K562 (cell line): ENCODE measurements around the gene TMC6. TPM values are rescaled to one million over a fixed set of nuclear protein-coding genes. Genes with fewer than 3 reads are reported as not detected.

Experiments
- CBFA2T3 ChIP-seq: fragments of 450-650 bp; IDR thresholded peaks from 2 replicates; pipeline ENCODE4 v1.6.1; 2017
- CCAR2 ChIP-seq: fragments of 200-400 bp; formaldehyde crosslinking; IDR thresholded peaks from 2 replicates; pipeline ENCODE4 v1.6.1; 2017; ENCODE audit warnings: mild to moderate bottlenecking, low read depth, low read length
- CREBBP ChIP-seq: IDR thresholded peaks from one replicate; pipeline ENCODE4 v1.6.1; 2012; ENCODE audit warnings: low read depth, mild to moderate bottlenecking, control low read depth, inconsistent platforms, low read length
- EP300 ChIP-seq: IDR thresholded peaks from 2 replicates; pipeline ENCODE4 v1.6.1; 2012; ENCODE audit warnings: low read length, improper control_type of control experiment
- ETV1 ChIP-seq: fragments of 450-650 bp; conservative IDR thresholded peaks from 2 replicates; pipeline ENCODE4 v1.6.1; 2016; ENCODE audit warnings: missing genetic modification characterization, control low read depth, low read depth, missing compliant biosample characterization
- KDM2B ChIP-seq: fragments of 250-450 bp; sonication (Bioruptor Pico); IDR thresholded peaks from 2 replicates; pipeline ENCODE4 v1.8.0; 2021; ENCODE audit warnings: mild to moderate bottlenecking, moderate library complexity
- MEF2D ChIP-seq: conservative IDR thresholded peaks from 2 replicates; pipeline ENCODE4 v1.6.1; 2016; ENCODE audit warnings: low read depth, missing genetic modification characterization, missing compliant biosample characterization
- RHOXF2B ChIP-seq: fragments of 250-450 bp; sonication (Bioruptor Pico); conservative IDR thresholded peaks from 2 replicates; pipeline ENCODE4 v1.5.1; 2021
- SAFB ChIP-seq: fragments of 200-400 bp; formaldehyde crosslinking; IDR thresholded peaks from 2 replicates; pipeline ENCODE4 v1.6.1; 2017; ENCODE audit warnings: low read depth, low read length, borderline replicate concordance
- SP1 ChIP-seq: sonication (generic); formaldehyde crosslinking; IDR thresholded peaks from 2 replicates; pipeline ENCODE4 v1.8.1; 2022; ENCODE audit warnings: mild to moderate bottlenecking, missing genetic modification reagents
- YBX1 ChIP-seq: fragments of 450-650 bp; IDR thresholded peaks from 2 replicates; pipeline ENCODE4 v1.7.1; 2016; ENCODE audit warnings: mild to moderate bottlenecking
- ZEB2 ChIP-seq: fragments of 450-650 bp; IDR thresholded peaks from 2 replicates; pipeline ENCODE4 v1.6.1; 2016
- ZFP36 ChIP-seq: fragments of 150-350 bp; IDR thresholded peaks from 2 replicates; pipeline ENCODE4 v1.6.1; 2018; ENCODE audit warnings: low read length, low read depth; ENCODE audit not compliant: partially characterized antibody
- ZNF197 ChIP-seq: fragments of 200-800 bp; sonication (Bioruptor generic); IDR thresholded peaks from 2 replicates; pipeline ENCODE4 v1.6.1; 2016; ENCODE audit warnings: low read depth, missing genetic modification characterization, missing compliant biosample characterization
- polyA plus RNA-seq, 8 experiments: library from polyadenylated mRNA; depleted of rRNA in 4 of 8; stranded (reverse) in 5 of 8; unstranded in 3 of 8; fragments of >200 nt; fragmentation: Nextera tagmentation in 2 of 8; fragmentation: Illumina TruSeq in 1 of 8; extraction: Ambion mirVana in 2 of 8; extraction: Trizol in 1 of 8; gene quantifications; 2 replicates each; pipeline versions ENCODE4 v1.2.1 to v1.2.3, GENCODE V29; 2011 to 2014; ENCODE audit warnings: inconsistent platforms in 1 of 8, missing spikeins in 1 of 8
- total RNA-seq, 7 experiments: library from RNA; depleted of rRNA in 6 of 7; stranded (reverse); fragments of >200 nt in 6 of 7; fragmentation: Illumina TruSeq in 2 of 7; extraction: Trizol in 2 of 7; gene quantifications; 2 replicates each; pipeline versions ENCODE4 v1.2.1 to v1.2.3, GENCODE V29; 2011 to 2021; ENCODE audit warnings: low replicate concordance in 1 of 7
- TF ChIP-seq, protein P1 (sequence below): sonication (generic); formaldehyde crosslinking; IDR thresholded peaks from 2 replicates; pipeline ENCODE4 v1.8.0; 2022; ENCODE audit warnings: mild to moderate bottlenecking, low read depth, missing genetic modification reagents
- TF ChIP-seq, protein P2 (sequence below), 2 experiments: fragments of 450-650 bp in 1 of 2; sonication (generic) in 1 of 2; formaldehyde crosslinking in 1 of 2; IDR thresholded peaks in 1 of 2; conservative IDR thresholded peaks in 1 of 2; 2 replicates each; pipeline versions ENCODE4 v1.6.1 to v1.8.1; 2016 to 2023; ENCODE audit warnings: mild to moderate bottlenecking in 2 of 2, moderate library complexity in 2 of 2, inconsistent platforms in 1 of 2, missing genetic modification reagents in 1 of 2
- TF ChIP-seq, protein P3 (sequence below): sonication (generic); formaldehyde crosslinking; IDR thresholded peaks from 2 replicates; pipeline ENCODE4 v1.9.0; 2022; ENCODE audit warnings: mild to moderate bottlenecking, missing genetic modification reagents
- TF ChIP-seq, protein P4 (sequence below): IDR thresholded peaks from 3 replicates; pipeline ENCODE4 v1.6.1; 2011; ENCODE audit warnings: borderline replicate concordance, mild to moderate bottlenecking, moderate library complexity; ENCODE audit not compliant: insufficient read length; ENCODE audit errors: extremely low read depth
- TF ChIP-seq, protein P5 (sequence below), 2 experiments: fragments of 450-650 bp in 1 of 2; IDR thresholded peaks; 2 replicates each; pipeline ENCODE4 v1.6.1; 2011 to 2017; ENCODE audit warnings: low read depth in 2 of 2, antibody characterized with exemption in 1 of 2, borderline replicate concordance in 1 of 2, low read length in 1 of 2, mild to moderate bottlenecking in 1 of 2, mixed read lengths in 1 of 2; ENCODE audit not compliant: control insufficient read depth in 1 of 2

Gene TMC6
- total and polyA plus RNA-seq, 9 of the 15 experiments (the other 6 are each of a cell fraction or from before 2014, with no cell fraction given), result 4.1 to 351 (median 66.9) TPM

DNA sequence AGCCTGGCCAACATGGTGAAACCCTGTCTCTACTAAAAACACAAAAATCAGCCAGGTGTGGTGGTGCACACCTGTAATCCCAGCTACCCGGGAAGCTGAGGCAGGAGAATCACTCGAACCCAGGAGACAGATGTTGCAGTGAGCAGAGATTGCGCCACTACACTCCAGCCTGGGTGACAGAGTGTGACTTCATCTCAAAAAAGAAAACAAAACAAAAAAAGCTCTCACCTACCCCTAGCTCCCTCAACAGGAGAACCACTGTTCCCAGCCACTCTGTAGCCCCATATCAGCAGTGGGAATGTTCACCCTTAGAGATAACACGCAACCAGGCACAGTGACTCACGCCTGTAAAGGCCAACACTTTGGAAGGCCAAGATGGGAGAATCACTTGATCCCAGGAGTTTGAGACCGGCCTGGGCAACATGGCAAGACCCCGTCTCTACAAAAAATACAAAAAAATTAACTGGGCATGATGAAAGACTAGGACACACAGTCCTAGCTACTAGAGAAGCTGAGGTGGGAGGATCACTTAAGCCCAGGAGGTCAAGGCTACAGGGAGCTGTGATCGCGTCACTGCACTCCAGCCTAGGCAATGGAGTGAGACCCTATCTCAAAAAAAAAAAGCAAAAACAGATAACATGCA lies 7.4 kb upstream of the TMC6 start (continued):
- TF ChIP-seq ETV1 (tag), result no peak
- TF ChIP-seq, protein P1, sequence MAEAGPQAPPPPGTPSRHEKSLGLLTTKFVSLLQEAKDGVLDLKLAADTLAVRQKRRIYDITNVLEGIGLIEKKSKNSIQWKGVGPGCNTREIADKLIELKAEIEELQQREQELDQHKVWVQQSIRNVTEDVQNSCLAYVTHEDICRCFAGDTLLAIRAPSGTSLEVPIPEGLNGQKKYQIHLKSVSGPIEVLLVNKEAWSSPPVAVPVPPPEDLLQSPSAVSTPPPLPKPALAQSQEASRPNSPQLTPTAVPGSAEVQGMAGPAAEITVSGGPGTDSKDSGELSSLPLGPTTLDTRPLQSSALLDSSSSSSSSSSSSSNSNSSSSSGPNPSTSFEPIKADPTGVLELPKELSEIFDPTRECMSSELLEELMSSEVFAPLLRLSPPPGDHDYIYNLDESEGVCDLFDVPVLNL (CRISPR knock-in tag), result no peak
- no peak for TF ChIP-seq CREBBP
- TF ChIP-seq MEF2D, result peak; percentile 39; the same call in 1 of the 2 replicates
- TF ChIP-seq, protein P2, sequence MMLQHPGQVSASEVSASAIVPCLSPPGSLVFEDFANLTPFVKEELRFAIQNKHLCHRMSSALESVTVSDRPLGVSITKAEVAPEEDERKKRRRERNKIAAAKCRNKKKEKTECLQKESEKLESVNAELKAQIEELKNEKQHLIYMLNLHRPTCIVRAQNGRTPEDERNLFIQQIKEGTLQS (IDR thresholded peaks at IDR 0.05), result peak; percentile 86
- TF ChIP-seq, protein P2 (CRISPR knock-in tag; conservative IDR thresholded peaks at IDR 0.05), result no peak
- no peak for TF ChIP-seq ZFP36
- TF ChIP-seq ZNF197, result no peak
- TF ChIP-seq CBFA2T3, result peak; percentile 62; the same call in 1 of the 2 replicates
- TF ChIP-seq EP300, result no peak
- TF ChIP-seq ZEB2, result 0 out of 2 replicates have a peak, but pooled peaks have one; percentile 77
- TF ChIP-seq YBX1, result no peak
- TF ChIP-seq KDM2B (CRISPR knock-in tag), result no peak
- no peak for TF ChIP-seq CCAR2
- TF ChIP-seq, protein P3, sequence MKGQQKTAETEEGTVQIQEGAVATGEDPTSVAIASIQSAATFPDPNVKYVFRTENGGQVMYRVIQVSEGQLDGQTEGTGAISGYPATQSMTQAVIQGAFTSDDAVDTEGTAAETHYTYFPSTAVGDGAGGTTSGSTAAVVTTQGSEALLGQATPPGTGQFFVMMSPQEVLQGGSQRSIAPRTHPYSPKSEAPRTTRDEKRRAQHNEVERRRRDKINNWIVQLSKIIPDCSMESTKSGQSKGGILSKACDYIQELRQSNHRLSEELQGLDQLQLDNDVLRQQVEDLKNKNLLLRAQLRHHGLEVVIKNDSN, result no peak
- TF ChIP-seq SP1 (CRISPR knock-in tag), result no peak
- TF ChIP-seq RHOXF2B, result no peak
- TF ChIP-seq, protein P4, sequence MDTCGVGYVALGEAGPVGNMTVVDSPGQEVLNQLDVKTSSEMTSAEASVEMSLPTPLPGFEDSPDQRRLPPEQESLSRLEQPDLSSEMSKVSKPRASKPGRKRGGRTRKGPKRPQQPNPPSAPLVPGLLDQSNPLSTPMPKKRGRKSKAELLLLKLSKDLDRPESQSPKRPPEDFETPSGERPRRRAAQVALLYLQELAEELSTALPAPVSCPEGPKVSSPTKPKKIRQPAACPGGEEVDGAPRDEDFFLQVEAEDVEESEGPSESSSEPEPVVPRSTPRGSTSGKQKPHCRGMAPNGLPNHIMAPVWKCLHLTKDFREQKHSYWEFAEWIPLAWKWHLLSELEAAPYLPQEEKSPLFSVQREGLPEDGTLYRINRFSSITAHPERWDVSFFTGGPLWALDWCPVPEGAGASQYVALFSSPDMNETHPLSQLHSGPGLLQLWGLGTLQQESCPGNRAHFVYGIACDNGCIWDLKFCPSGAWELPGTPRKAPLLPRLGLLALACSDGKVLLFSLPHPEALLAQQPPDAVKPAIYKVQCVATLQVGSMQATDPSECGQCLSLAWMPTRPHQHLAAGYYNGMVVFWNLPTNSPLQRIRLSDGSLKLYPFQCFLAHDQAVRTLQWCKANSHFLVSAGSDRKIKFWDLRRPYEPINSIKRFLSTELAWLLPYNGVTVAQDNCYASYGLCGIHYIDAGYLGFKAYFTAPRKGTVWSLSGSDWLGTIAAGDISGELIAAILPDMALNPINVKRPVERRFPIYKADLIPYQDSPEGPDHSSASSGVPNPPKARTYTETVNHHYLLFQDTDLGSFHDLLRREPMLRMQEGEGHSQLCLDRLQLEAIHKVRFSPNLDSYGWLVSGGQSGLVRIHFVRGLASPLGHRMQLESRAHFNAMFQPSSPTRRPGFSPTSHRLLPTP, result no peak
- TF ChIP-seq, protein P5, sequence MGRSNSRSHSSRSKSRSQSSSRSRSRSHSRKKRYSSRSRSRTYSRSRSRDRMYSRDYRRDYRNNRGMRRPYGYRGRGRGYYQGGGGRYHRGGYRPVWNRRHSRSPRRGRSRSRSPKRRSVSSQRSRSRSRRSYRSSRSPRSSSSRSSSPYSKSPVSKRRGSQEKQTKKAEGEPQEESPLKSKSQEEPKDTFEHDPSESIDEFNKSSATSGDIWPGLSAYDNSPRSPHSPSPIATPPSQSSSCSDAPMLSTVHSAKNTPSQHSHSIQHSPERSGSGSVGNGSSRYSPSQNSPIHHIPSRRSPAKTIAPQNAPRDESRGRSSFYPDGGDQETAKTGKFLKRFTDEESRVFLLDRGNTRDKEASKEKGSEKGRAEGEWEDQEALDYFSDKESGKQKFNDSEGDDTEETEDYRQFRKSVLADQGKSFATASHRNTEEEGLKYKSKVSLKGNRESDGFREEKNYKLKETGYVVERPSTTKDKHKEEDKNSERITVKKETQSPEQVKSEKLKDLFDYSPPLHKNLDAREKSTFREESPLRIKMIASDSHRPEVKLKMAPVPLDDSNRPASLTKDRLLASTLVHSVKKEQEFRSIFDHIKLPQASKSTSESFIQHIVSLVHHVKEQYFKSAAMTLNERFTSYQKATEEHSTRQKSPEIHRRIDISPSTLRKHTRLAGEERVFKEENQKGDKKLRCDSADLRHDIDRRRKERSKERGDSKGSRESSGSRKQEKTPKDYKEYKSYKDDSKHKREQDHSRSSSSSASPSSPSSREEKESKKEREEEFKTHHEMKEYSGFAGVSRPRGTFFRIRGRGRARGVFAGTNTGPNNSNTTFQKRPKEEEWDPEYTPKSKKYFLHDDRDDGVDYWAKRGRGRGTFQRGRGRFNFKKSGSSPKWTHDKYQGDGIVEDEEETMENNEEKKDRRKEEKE (IDR thresholded peaks at IDR 0.05; ENCODE audit: borderline replicate concordance in 1 of 2, control insufficient read depth in 1 of 2, low read depth in 2 of 2, low read length in 1 of 2), result no peak
- no peak for TF ChIP-seq SAFB
